Retinal pigment epithelial cell (primary cell): ENCODE data around the gene ZNF212.

Experiments
- DNase-seq: peaks from one replicate; pipeline ENCODE4 v3.0.0-alpha.2; 2010; ENCODE audit warnings: low read depth
- H3K4me3 ChIP-seq: 2 replicates; pipeline ENCODE4 v1.5.1; 2011; ENCODE audit warnings: mild to moderate bottlenecking, low read length, control low read depth, moderate library complexity
- CTCF ChIP-seq: conservative IDR thresholded peaks from 2 replicates; pipeline ENCODE4 v1.5.1; 2011; ENCODE audit warnings: low read depth, low read length, control low read depth, inconsistent platforms

ZNF212 gene

GRCh38 chr7:149253665-149254064, 14.2 kb downstream of the ZNF212 start:
- no peak overlapping the region for H3K4me3 ChIP-seq
- no peak for TF ChIP-seq CTCF
- no peak for DNase-seq

GRCh38 chr7:149254181-149254858, 14.9 kb downstream of the ZNF212 start:
- H3K4me3 ChIP-seq: no peak overlapping the region
- no peak for DNase-seq
- TF ChIP-seq CTCF: no peak

- DNase-seq: no peak
- H3K4me3 ChIP-seq: no peak overlapping the region
- no peak for TF ChIP-seq CTCF
Measured at GRCh38 chr7:149255174-149255573, 15.7 kb downstream of the ZNF212 start.

GRCh38 chr7:149256568-149256967, 17.1 kb downstream of the ZNF212 start:
- TF ChIP-seq CTCF: no peak
- DNase-seq: no peak
- H3K4me3 ChIP-seq: no peak overlapping the region

- DNase-seq: no peak
- no peak overlapping the region for H3K4me3 ChIP-seq
- no peak for TF ChIP-seq CTCF
Measured at GRCh38 chr7:149257146-149257545, 17.7 kb downstream of the ZNF212 start.

GRCh38 chr7:149261316-149261828, 21.9 kb downstream of the ZNF212 start:
- no peak for DNase-seq

More at GRCh38 chr7:149261316-149261828, 21.9 kb downstream of the ZNF212 start:
- no peak for TF ChIP-seq CTCF
- H3K4me3 ChIP-seq: peak overlapping the region; percentile 50
